HEK293 (cell line): ENCODE measurements around the gene TGFB2.

Source experiments
- CTCF ChIA-PET: fragments of 350-600 bp; formaldehyde crosslinking; extraction: SDS; loops from one replicate; lab custom pipeline; 2021; ENCODE audit warnings: antibody characterized with exemption; lab: Yijun Ruan, JAX
- POLR2A ChIA-PET: fragments of 300-600 bp; formaldehyde crosslinking; extraction: SDS; loops from one replicate; lab custom pipeline; 2020; ENCODE audit warnings: antibody characterized with exemption, inconsistent platforms; lab: Yijun Ruan, JAX
- H3K27ac ChIP-seq: fragments of 200-500 bp; sonication (Bioruptor generic); 2 replicates; pipeline ENCODE4 v1.5.1; 2014; ENCODE audit warnings: low read depth, low read length, control low read depth, inconsistent platforms; ENCODE audit errors: extremely low read depth
- H3K36me3 ChIP-seq, 2 experiments: fragments of 200-500 bp in 1 of 2; sonication (Bioruptor generic) in 1 of 2; 1 replicate in 1 of 2; 2 replicates in 1 of 2; pipeline ENCODE4 v1.5.1; 2014 to 2017; ENCODE audit warnings: inconsistent platforms in 2 of 2, low read length in 2 of 2; ENCODE audit not compliant: control insufficient read depth in 2 of 2, insufficient read depth in 1 of 2
- H3K4me1 ChIP-seq: fragments of 200-500 bp; sonication (Bioruptor generic); 2 replicates; pipeline ENCODE4 v1.5.1; 2014; ENCODE audit warnings: mild to moderate bottlenecking, low read length, inconsistent platforms; ENCODE audit not compliant: control insufficient read depth, insufficient read depth
- H3K4me3 ChIP-seq: 2 replicates; pipeline ENCODE4 v1.5.1; 2011; ENCODE audit warnings: low read depth, mild to moderate bottlenecking, control low read depth, low read length, moderate library complexity
- H3K9me3 ChIP-seq: fragments of 200-500 bp; sonication (Bioruptor generic); 2 replicates; pipeline ENCODE4 v1.5.1; 2014; ENCODE audit warnings: low read depth, low read length, inconsistent platforms; ENCODE audit not compliant: control insufficient read depth, insufficient read depth
- GLI4 ChIP-seq: fragments of 450-650 bp; formaldehyde crosslinking; IDR thresholded peaks from 2 replicates; pipeline ENCODE4 v1.5.1; 2016; ENCODE audit warnings: missing biosample characterization, missing genetic modification characterization
- GLIS1 ChIP-seq: fragments of 450-650 bp; formaldehyde crosslinking; IDR thresholded peaks from 2 replicates; pipeline ENCODE4 v1.5.1; 2016; ENCODE audit warnings: missing biosample characterization, missing genetic modification characterization
- HOXC10 ChIP-seq: sonication (generic); formaldehyde crosslinking; IDR thresholded peaks from 2 replicates; pipeline ENCODE4 v1.8.1; 2023; ENCODE audit warnings: mild to moderate bottlenecking, missing genetic modification reagents
- SETDB1 ChIP-seq: IDR thresholded peaks from one replicate; pipeline ENCODE4 v1.6.1; 2017; ENCODE audit warnings: mild to moderate bottlenecking, low read length, moderate library complexity, mixed read lengths; ENCODE audit not compliant: insufficient read length
- TCF7L2 ChIP-seq: IDR thresholded peaks from 2 replicates; pipeline ENCODE4 v1.6.1; 2011; ENCODE audit warnings: low read depth, mild to moderate bottlenecking, inconsistent platforms, low read length, moderate library complexity, borderline replicate concordance
- WT1 ChIP-seq: fragments of 450-650 bp; formaldehyde crosslinking; IDR thresholded peaks from 2 replicates; pipeline ENCODE4 v1.5.1; 2016; ENCODE audit warnings: missing biosample characterization, missing genetic modification characterization
- ZBTB8A ChIP-seq: fragments of 450-650 bp; formaldehyde crosslinking; IDR thresholded peaks from 2 replicates; pipeline ENCODE4 v1.5.1; 2016; ENCODE audit warnings: missing biosample characterization, missing genetic modification characterization
- ZFHX2 ChIP-seq: fragments of 450-650 bp; formaldehyde crosslinking; conservative IDR thresholded peaks from 2 replicates; pipeline ENCODE4 v1.5.1; 2016; ENCODE audit warnings: missing biosample characterization, missing genetic modification characterization
- ZFP3 ChIP-seq: fragments of 450-650 bp; formaldehyde crosslinking; IDR thresholded peaks from 2 replicates; pipeline ENCODE4 v1.5.1; 2016; ENCODE audit warnings: low read depth, missing biosample characterization, missing genetic modification characterization
- ZNF169 ChIP-seq: fragments of 450-650 bp; formaldehyde crosslinking; IDR thresholded peaks from 2 replicates; pipeline ENCODE4 v1.5.1; 2016; ENCODE audit warnings: missing biosample characterization, missing genetic modification characterization
- ZNF2 ChIP-seq: fragments of 450-650 bp; formaldehyde crosslinking; IDR thresholded peaks from 2 replicates; pipeline ENCODE4 v1.5.1; 2016; ENCODE audit warnings: missing biosample characterization, missing genetic modification characterization
- ZNF211 ChIP-seq: fragments of 450-650 bp; formaldehyde crosslinking; IDR thresholded peaks from 2 replicates; pipeline ENCODE4 v1.5.1; 2016; ENCODE audit warnings: low read depth, missing biosample characterization, missing genetic modification characterization
- ZNF239 ChIP-seq: fragments of 450-650 bp; formaldehyde crosslinking; IDR thresholded peaks from 2 replicates; pipeline ENCODE4 v1.5.1; 2016; ENCODE audit warnings: missing biosample characterization, missing genetic modification characterization
- ZNF24 ChIP-seq: fragments of 450-650 bp; formaldehyde crosslinking; IDR thresholded peaks from 2 replicates; pipeline ENCODE4 v1.5.1; 2016; ENCODE audit warnings: missing biosample characterization, missing genetic modification characterization
- ZNF404 ChIP-seq: fragments of 450-650 bp; formaldehyde crosslinking; IDR thresholded peaks from 2 replicates; pipeline ENCODE4 v1.5.1; 2017; ENCODE audit warnings: missing biosample characterization, missing genetic modification characterization
- ZNF416 ChIP-seq: fragments of 450-650 bp; formaldehyde crosslinking; IDR thresholded peaks from 2 replicates; pipeline ENCODE4 v1.5.1; 2016; ENCODE audit warnings: missing biosample characterization, missing genetic modification characterization
- ZNF423 ChIP-seq: fragments of 450-650 bp; formaldehyde crosslinking; IDR thresholded peaks from 2 replicates; pipeline ENCODE4 v1.5.1; 2016; ENCODE audit warnings: missing biosample characterization, missing genetic modification characterization
- ZNF473 ChIP-seq: fragments of 450-650 bp; formaldehyde crosslinking; IDR thresholded peaks from 2 replicates; pipeline ENCODE4 v1.5.1; 2017; ENCODE audit warnings: missing biosample characterization, missing genetic modification characterization
- ZNF48 ChIP-seq: fragments of 450-650 bp; formaldehyde crosslinking; IDR thresholded peaks from 2 replicates; pipeline ENCODE4 v1.5.1; 2016; ENCODE audit warnings: missing biosample characterization, missing genetic modification characterization
- ZNF548 ChIP-seq: fragments of 450-650 bp; formaldehyde crosslinking; IDR thresholded peaks from 2 replicates; pipeline ENCODE4 v1.5.1; 2016; ENCODE audit warnings: missing biosample characterization, missing genetic modification characterization
- ZNF837 ChIP-seq: fragments of 450-650 bp; formaldehyde crosslinking; IDR thresholded peaks from 2 replicates; pipeline ENCODE4 v1.5.1; 2016; ENCODE audit warnings: missing biosample characterization, missing genetic modification characterization
- TF ChIP-seq, protein P1 (sequence below): fragments of 450-650 bp; formaldehyde crosslinking; IDR thresholded peaks from 2 replicates; pipeline ENCODE4 v1.5.1; 2017; ENCODE audit warnings: missing biosample characterization, mild to moderate bottlenecking, missing genetic modification characterization, moderate library complexity
- TF ChIP-seq, protein P2 (sequence below): fragments of 450-650 bp; formaldehyde crosslinking; IDR thresholded peaks from 2 replicates; pipeline ENCODE4 v1.5.1; 2016; ENCODE audit warnings: missing biosample characterization, missing genetic modification characterization
- TF ChIP-seq, protein P3 (sequence below): fragments of 450-650 bp; formaldehyde crosslinking; IDR thresholded peaks from 2 replicates; pipeline ENCODE4 v1.5.1; 2017; ENCODE audit warnings: missing biosample characterization, missing genetic modification characterization
- TF ChIP-seq, protein P4 (sequence below): fragments of 450-650 bp; formaldehyde crosslinking; IDR thresholded peaks from 2 replicates; pipeline ENCODE4 v1.5.1; 2016; ENCODE audit warnings: missing biosample characterization, missing genetic modification characterization

The TGFB2 gene

DNA sequence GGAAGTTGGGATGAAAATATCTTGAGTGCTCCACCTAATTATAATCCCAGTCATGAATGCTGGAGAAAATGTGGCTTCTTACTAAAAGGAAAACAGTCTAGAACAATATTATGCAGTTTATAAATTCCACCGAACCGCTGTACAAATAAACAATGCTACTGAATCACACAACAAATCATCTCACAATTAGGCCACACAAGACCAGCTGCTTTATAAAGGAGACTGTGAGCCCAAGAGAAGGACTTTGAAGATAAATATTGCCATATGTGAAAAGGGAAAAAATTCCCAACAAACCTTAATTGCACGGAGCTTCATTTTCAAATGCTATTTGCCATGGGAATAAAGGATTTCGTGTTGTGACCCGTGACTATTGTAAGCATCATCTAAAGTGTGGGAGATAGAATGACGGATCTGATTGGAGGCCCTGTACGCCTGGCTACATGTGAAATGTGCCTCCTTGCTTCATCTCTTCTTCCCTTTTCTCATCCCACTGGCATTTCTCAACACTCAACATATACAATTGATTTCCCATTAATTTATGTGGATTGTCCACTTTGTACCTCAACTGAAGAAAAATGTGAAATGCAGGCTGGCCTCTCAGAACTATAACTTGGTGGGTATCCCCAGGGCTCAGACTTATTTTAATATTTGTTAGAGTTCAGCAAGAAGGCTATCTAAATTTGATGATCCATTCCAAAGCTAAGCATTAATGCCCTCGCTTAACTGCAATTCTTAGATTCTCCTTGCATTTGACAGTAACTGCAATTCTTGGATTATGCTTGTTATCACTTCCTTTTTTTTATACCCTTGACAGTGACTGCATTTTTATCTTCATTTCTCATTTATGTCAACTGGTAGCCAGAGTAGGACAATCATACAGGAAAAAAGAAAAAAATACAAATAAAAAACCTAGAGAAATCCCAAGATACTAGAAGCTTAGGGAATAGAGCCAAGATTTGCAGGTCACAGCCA is 122.3 kb downstream of the TGFB2 start:
- no peak overlapping the region for H3K27ac ChIP-seq
- no peak overlapping the region for H3K4me3 ChIP-seq
- ChIA-PET CTCF (interaction anchor here (0.7 to 1.1 kb wide), 6 partner anchors 22 to 164 kb away, joined by 3 read pairs; partner anchors contain the start of gene TGFB2), POLR2A (no interaction called here)
- H3K9me3 ChIP-seq: no peaks in the 10 kb centered on the region
- H3K4me1 ChIP-seq: no peaks in the 10 kb centered on the region
- H3K36me3 ChIP-seq: no peaks in the 10 kb centered on the region
- no peak for TF ChIP-seq TCF7L2
- TF ChIP-seq ZBTB8A (tag by site-specific recombination): no peak
- no peak for TF ChIP-seq WT1 (tag by site-specific recombination)
- no peak for TF ChIP-seq ZFHX2 (tag by site-specific recombination)
- TF ChIP-seq, protein P1, sequence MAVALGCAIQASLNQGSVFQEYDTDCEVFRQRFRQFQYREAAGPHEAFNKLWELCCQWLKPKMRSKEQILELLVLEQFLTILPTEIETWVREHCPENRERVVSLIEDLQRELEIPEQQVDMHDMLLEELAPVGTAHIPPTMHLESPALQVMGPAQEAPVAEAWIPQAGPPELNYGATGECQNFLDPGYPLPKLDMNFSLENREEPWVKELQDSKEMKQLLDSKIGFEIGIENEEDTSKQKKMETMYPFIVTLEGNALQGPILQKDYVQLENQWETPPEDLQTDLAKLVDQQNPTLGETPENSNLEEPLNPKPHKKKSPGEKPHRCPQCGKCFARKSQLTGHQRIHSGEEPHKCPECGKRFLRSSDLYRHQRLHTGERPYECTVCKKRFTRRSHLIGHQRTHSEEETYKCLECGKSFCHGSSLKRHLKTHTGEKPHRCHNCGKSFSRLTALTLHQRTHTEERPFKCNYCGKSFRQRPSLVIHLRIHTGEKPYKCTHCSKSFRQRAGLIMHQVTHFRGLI (tag by site-specific recombination): no peak
- TF ChIP-seq SETDB1: no peak
- TF ChIP-seq HOXC10 (CRISPR knock-in tag): no peak
- no peak for TF ChIP-seq ZNF404
- TF ChIP-seq ZNF169 (tag by site-specific recombination): no peak
- TF ChIP-seq ZNF211 (tag by site-specific recombination): no peak
- no peak for TF ChIP-seq ZNF423 (tag by site-specific recombination)
- TF ChIP-seq ZNF473 (tag by site-specific recombination): no peak
- TF ChIP-seq ZNF48 (tag by site-specific recombination): no peak
- no peak for TF ChIP-seq ZNF2
- no peak for TF ChIP-seq ZNF416
- TF ChIP-seq, protein P2, sequence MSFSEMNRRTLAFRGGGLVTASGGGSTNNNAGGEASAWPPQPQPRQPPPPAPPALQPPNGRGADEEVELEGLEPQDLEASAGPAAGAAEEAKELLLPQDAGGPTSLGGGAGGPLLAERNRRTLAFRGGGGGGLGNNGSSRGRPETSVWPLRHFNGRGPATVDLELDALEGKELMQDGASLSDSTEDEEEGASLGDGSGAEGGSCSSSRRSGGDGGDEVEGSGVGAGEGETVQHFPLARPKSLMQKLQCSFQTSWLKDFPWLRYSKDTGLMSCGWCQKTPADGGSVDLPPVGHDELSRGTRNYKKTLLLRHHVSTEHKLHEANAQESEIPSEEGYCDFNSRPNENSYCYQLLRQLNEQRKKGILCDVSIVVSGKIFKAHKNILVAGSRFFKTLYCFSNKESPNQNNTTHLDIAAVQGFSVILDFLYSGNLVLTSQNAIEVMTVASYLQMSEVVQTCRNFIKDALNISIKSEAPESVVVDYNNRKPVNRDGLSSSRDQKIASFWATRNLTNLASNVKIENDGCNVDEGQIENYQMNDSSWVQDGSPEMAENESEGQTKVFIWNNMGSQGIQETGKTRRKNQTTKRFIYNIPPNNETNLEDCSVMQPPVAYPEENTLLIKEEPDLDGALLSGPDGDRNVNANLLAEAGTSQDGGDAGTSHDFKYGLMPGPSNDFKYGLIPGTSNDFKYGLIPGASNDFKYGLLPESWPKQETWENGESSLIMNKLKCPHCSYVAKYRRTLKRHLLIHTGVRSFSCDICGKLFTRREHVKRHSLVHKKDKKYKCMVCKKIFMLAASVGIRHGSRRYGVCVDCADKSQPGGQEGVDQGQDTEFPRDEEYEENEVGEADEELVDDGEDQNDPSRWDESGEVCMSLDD (tag by site-specific recombination): no peak
- no peak for TF ChIP-seq ZNF548 (tag by site-specific recombination)
- no peak for TF ChIP-seq ZFP3 (tag by site-specific recombination)

DNA sequence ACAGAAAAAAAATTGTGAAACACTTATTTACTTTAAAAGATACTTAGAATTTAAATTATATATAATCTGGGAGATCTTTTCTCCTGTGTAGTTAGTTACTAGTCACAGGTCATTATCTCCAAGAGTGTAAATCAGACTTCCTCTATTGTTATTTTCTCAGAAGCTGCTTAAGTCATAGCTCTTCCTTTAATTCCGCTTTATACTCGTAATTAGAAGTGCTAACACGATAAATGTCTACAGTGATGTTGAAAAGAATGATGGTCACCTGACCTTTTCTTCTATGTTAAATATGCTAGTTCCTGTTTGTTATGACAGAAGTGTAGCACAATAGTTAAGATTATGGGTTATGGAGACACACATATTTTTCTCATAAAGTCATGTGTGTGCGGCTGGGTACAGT is 123.6 kb downstream of the TGFB2 start:
- no peak overlapping the region for H3K4me3 ChIP-seq
- H3K27ac ChIP-seq: no peak overlapping the region
- ChIA-PET POLR2A (no interaction called here), CTCF (interaction anchor here (1.0 kb wide), 1 partner anchor 124 kb away, joined by 3 read pairs; the partner anchor contains the start of gene TGFB2)
- no peaks in the 10 kb centered on the region for H3K4me1 ChIP-seq
- H3K9me3 ChIP-seq: no peaks in the 10 kb centered on the region
- H3K36me3 ChIP-seq: no peaks in the 10 kb centered on the region
- TF ChIP-seq GLI4 (tag by site-specific recombination) (no peak), ZBTB8A (tag by site-specific recombination) (no peak), ZNF239 (tag by site-specific recombination) (no peak), ZNF24 (tag by site-specific recombination) (no peak), WT1 (tag by site-specific recombination) (no peak), ZNF837 (no peak), GLIS1 (no peak)
- TF ChIP-seq, protein P3, sequence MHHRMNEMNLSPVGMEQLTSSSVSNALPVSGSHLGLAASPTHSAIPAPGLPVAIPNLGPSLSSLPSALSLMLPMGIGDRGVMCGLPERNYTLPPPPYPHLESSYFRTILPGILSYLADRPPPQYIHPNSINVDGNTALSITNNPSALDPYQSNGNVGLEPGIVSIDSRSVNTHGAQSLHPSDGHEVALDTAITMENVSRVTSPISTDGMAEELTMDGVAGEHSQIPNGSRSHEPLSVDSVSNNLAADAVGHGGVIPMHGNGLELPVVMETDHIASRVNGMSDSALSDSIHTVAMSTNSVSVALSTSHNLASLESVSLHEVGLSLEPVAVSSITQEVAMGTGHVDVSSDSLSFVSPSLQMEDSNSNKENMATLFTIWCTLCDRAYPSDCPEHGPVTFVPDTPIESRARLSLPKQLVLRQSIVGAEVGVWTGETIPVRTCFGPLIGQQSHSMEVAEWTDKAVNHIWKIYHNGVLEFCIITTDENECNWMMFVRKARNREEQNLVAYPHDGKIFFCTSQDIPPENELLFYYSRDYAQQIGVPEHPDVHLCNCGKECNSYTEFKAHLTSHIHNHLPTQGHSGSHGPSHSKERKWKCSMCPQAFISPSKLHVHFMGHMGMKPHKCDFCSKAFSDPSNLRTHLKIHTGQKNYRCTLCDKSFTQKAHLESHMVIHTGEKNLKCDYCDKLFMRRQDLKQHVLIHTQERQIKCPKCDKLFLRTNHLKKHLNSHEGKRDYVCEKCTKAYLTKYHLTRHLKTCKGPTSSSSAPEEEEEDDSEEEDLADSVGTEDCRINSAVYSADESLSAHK (tag by site-specific recombination): no peak
- TF ChIP-seq, protein P4, sequence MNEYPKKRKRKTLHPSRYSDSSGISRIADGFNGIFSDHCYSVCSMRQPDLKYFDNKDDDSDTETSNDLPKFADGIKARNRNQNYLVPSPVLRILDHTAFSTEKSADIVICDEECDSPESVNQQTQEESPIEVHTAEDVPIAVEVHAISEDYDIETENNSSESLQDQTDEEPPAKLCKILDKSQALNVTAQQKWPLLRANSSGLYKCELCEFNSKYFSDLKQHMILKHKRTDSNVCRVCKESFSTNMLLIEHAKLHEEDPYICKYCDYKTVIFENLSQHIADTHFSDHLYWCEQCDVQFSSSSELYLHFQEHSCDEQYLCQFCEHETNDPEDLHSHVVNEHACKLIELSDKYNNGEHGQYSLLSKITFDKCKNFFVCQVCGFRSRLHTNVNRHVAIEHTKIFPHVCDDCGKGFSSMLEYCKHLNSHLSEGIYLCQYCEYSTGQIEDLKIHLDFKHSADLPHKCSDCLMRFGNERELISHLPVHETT (tag by site-specific recombination): no peak
